Measurements from ENCODE around the gene GULP1. TPM values are rescaled to one million over a fixed set of nuclear protein-coding genes. Genes with fewer than 3 reads are reported as not detected.
A peak's percentile ranks its signal among the peaks of the same experiment; 100 is the strongest.

Gene GULP1
- total RNA-seq, 8 experiments from 2014 or later = 8.1 to 71.0 (median 25.7) TPM

- in situ Hi-C loops (cut with MboI; ENCODE audit: low pct_unique_long_range_greater_than_20kb in 2 of 9, low sequenced_read_pairs in 9 of 9, unreplicated experiment in 9 of 9) = no loop called here
- WGBS, 10 experiments = 48 to 100% (median 93%) methylated on average over 3 to 4 of the region's 4 CpGs
- Histone ChIP-seq H3K4me3 (no peak overlapping the region), H3K4me1 (replicated peaks in 1 of 2) (no peaks in the 10 kb centered on the region), H3K27ac (no peak overlapping the region)
- ATAC-seq (replicated peaks in 6 of 8) = peak in 2 of 8 experiments; percentile 19 to 36
Observed at GRCh38 chr2:188569431-188570165, 277.9 kb downstream of the GULP1 start.

GRCh38 chr2:188570370-188570769 lies 278.7 kb downstream of the GULP1 start:
- H3K27ac ChIP-seq = no peak overlapping the region
- no peak for ATAC-seq (replicated peaks in 6 of 8)
- no peak overlapping the region for H3K4me3 ChIP-seq
- no peaks in the 10 kb centered on the region for H3K4me1 ChIP-seq (replicated peaks in 1 of 2)
- 86 to 100% (median 90%) methylated on average over 1 of the region's 1 CpG; no CpG with 5 or more reads in 3 of the 10 experiments for WGBS, 10 experiments
- in situ Hi-C loops (cut with MboI; ENCODE audit: low pct_unique_long_range_greater_than_20kb in 2 of 9, low sequenced_read_pairs in 9 of 9, unreplicated experiment in 9 of 9) = no loop called here

- 75 to 100% (median 92%) methylated on average over 1 to 3 of the region's 3 CpGs; no CpG with 5 or more reads in 2 of the 10 experiments for WGBS, 10 experiments
- H3K4me1 ChIP-seq (replicated peaks in 1 of 2) = no peaks in the 10 kb centered on the region
- in situ Hi-C loops (cut with MboI; ENCODE audit: low pct_unique_long_range_greater_than_20kb in 2 of 9, low sequenced_read_pairs in 9 of 9, unreplicated experiment in 9 of 9) = no loop called here
- H3K27ac ChIP-seq = no peak overlapping the region
- H3K4me3 ChIP-seq = no peak overlapping the region
- ATAC-seq (replicated peaks in 6 of 8) = peak in 5 of 8 experiments; percentile 47 to 89 (median 78)
Observed at GRCh38 chr2:188571543-188572303, 280.0 kb downstream of the GULP1 start.

GRCh38 chr2:188572592-188572991 lies 280.9 kb downstream of the GULP1 start:
- WGBS, 10 experiments = 50 to 100% (median 89%) methylated on average over 1 of the region's 1 CpG; no CpG with 5 or more reads in 2 of the 10 experiments
- no peak for ATAC-seq (replicated peaks in 6 of 8)
- H3K4me1 ChIP-seq (replicated peaks in 1 of 2) = no peaks in the 10 kb centered on the region
- no peak overlapping the region for H3K4me3 ChIP-seq
- no peak overlapping the region for H3K27ac ChIP-seq
- in situ Hi-C loops (cut with MboI; ENCODE audit: low pct_unique_long_range_greater_than_20kb in 2 of 9, low sequenced_read_pairs in 9 of 9, unreplicated experiment in 9 of 9) = no loop called here

- in situ Hi-C loops (cut with MboI; ENCODE audit: low pct_unique_long_range_greater_than_20kb in 2 of 9, low sequenced_read_pairs in 9 of 9, unreplicated experiment in 9 of 9) = no loop called here
- peak in 1 of 8 experiments; percentile 34 for ATAC-seq (replicated peaks in 6 of 8)
- no peak overlapping the region for H3K27ac ChIP-seq
- no peak overlapping the region for H3K4me3 ChIP-seq
- WGBS, 10 experiments = 0 to 100% (median 57%) methylated on average over 1 of the region's 1 CpG; no CpG with 5 or more reads in 4 of the 10 experiments
- H3K4me1 ChIP-seq (replicated peaks in 1 of 2) = no peaks in the 10 kb centered on the region
Observed at GRCh38 chr2:188573453-188573852, 281.8 kb downstream of the GULP1 start.

GRCh38 chr2:188576006-188576405 lies 284.3 kb downstream of the GULP1 start:
- Histone ChIP-seq H3K27ac (no peak overlapping the region), H3K4me1 (replicated peaks in 1 of 2) (no peaks in the 10 kb centered on the region), H3K4me3 (no peak overlapping the region)
- ATAC-seq (replicated peaks in 6 of 8) = no peak
- 0 to 100% (median 94%) methylated on average over 2 of the region's 2 CpGs; no CpG with 5 or more reads in 5 of the 10 experiments for whole genome bisulfite sequencing, 10 experiments
- in situ Hi-C loops (cut with MboI; ENCODE audit: low pct_unique_long_range_greater_than_20kb in 2 of 9, low sequenced_read_pairs in 9 of 9, unreplicated experiment in 9 of 9) = no loop called here

- 44 to 100% (median 83%) methylated on average over 1 of the region's 1 CpG; no CpG with 5 or more reads in 3 of the 10 experiments for WGBS, 10 experiments
- no peak overlapping the region for H3K27ac ChIP-seq
- no peak for ATAC-seq (replicated peaks in 6 of 8)
- in situ Hi-C loops (cut with MboI; ENCODE audit: low pct_unique_long_range_greater_than_20kb in 2 of 9, low sequenced_read_pairs in 9 of 9, unreplicated experiment in 9 of 9) = no loop called here
- H3K4me3 ChIP-seq = no peak overlapping the region
- H3K4me1 ChIP-seq (replicated peaks in 1 of 2) = no peaks in the 10 kb centered on the region
Observed at GRCh38 chr2:188576651-188577050, 285.0 kb downstream of the GULP1 start.

GRCh38 chr2:188577231-188577630 lies 285.6 kb downstream of the GULP1 start:
- Histone ChIP-seq H3K4me1 (replicated peaks in 1 of 2) (no peaks in the 10 kb centered on the region), H3K4me3 (no peak overlapping the region), H3K27ac (no peak overlapping the region)
- WGBS, 10 experiments = 12 to 100% (median 78%) methylated on average over 1 to 2 of the region's 2 CpGs
- no peak for ATAC-seq (replicated peaks in 6 of 8)
- in situ Hi-C loops (cut with MboI; ENCODE audit: low pct_unique_long_range_greater_than_20kb in 2 of 9, low sequenced_read_pairs in 9 of 9, unreplicated experiment in 9 of 9) = no loop called here

- ATAC-seq (replicated peaks in 6 of 8) = no peak
- Histone ChIP-seq H3K4me3 (no peak overlapping the region), H3K4me1 (replicated peaks in 1 of 2) (no peaks in the 10 kb centered on the region), H3K27ac (no peak overlapping the region)
- WGBS, 10 experiments = 70 to 98% (median 82%) methylated on average over 1 to 5 of the region's 5 CpGs; no CpG with 5 or more reads in 4 of the 10 experiments
- in situ Hi-C loops (cut with MboI; ENCODE audit: low pct_unique_long_range_greater_than_20kb in 2 of 9, low sequenced_read_pairs in 9 of 9, unreplicated experiment in 9 of 9) = no loop called here
Observed at GRCh38 chr2:188580738-188581137, 289.1 kb downstream of the GULP1 start.

GRCh38 chr2:188582211-188582610 lies 290.5 kb downstream of the GULP1 start:
- H3K27ac ChIP-seq = no peak overlapping the region
- no peaks in the 10 kb centered on the region for H3K4me1 ChIP-seq (replicated peaks in 1 of 2)
- 55 to 100% (median 73%) methylated on average over 1 to 2 of the region's 2 CpGs; no CpG with 5 or more reads in 2 of the 10 experiments for WGBS, 10 experiments
- ATAC-seq (replicated peaks in 6 of 8) = peak in 1 of 8 experiments; percentile 23
- in situ Hi-C loops (cut with MboI; ENCODE audit: low pct_unique_long_range_greater_than_20kb in 2 of 9, low sequenced_read_pairs in 9 of 9, unreplicated experiment in 9 of 9) = no loop called here
- no peak overlapping the region for H3K4me3 ChIP-seq

GRCh38 chr2:188588235-188588634 lies 296.6 kb downstream of the GULP1 start:
- Histone ChIP-seq H3K27ac (no peak overlapping the region), H3K4me3 (no peak overlapping the region), H3K4me1 (replicated peaks in 1 of 2) (no peaks in the 10 kb centered on the region)
- no peak for ATAC-seq (replicated peaks in 6 of 8)
- in situ Hi-C loops (cut with MboI; ENCODE audit: low pct_unique_long_range_greater_than_20kb in 2 of 9, low sequenced_read_pairs in 9 of 9, unreplicated experiment in 9 of 9) = no loop called here

- Histone ChIP-seq H3K4me1 (replicated peaks in 1 of 2) (no peaks in the 10 kb centered on the region), H3K4me3 (no peak overlapping the region), H3K27ac (no peak overlapping the region)
- 33 to 100% (median 81%) methylated on average over 1 of the region's 1 CpG; no CpG with 5 or more reads in 4 of the 10 experiments for WGBS, 10 experiments
- in situ Hi-C loops (cut with MboI; ENCODE audit: low pct_unique_long_range_greater_than_20kb in 2 of 9, low sequenced_read_pairs in 9 of 9, unreplicated experiment in 9 of 9) = no loop called here
- peak in 1 of 8 experiments; percentile 36 for ATAC-seq (replicated peaks in 6 of 8)
Observed at GRCh38 chr2:188596054-188596453, 304.4 kb downstream of the GULP1 start.

GRCh38 chr2:188598551-188598950 lies 306.9 kb downstream of the GULP1 start:
- no peak for ATAC-seq (replicated peaks in 6 of 8)
- Histone ChIP-seq H3K4me1 (replicated peaks in 1 of 2) (no peaks in the 10 kb centered on the region), H3K4me3 (no peak overlapping the region), H3K27ac (no peak overlapping the region)
- in situ Hi-C loops (cut with MboI; ENCODE audit: low pct_unique_long_range_greater_than_20kb in 2 of 9, low sequenced_read_pairs in 9 of 9, unreplicated experiment in 9 of 9) = no loop called here
- WGBS, 10 experiments = 100% methylated on average over 1 of the region's 1 CpG; no CpG with 5 or more reads in 4 of the 10 experiments

All from motor neuron (in vitro differentiated cells).